WTC11 (cell line): ENCODE results near the gene KRT82. TPM values are rescaled to one million over a fixed set of nuclear protein-coding genes. Genes with fewer than 3 reads are reported as not detected.

Source experiments
- ATAC-seq: fragments of 200-7000 bp; cut with Tn5 transposase; 2 replicates; pipeline ENCODE4 v1.10.0; 2021; ENCODE audit warnings: mild to moderate bottlenecking, moderate library complexity
- CTCF ChIA-PET: fragments of 300-600 bp; sonication (Branson Sonifier 250); formaldehyde crosslinking; loops from one replicate; lab custom pipeline; 2021; ENCODE audit warnings: antibody characterized with exemption; lab: Charles Lee
- POLR2A ChIA-PET: fragments of 350-600 bp; sonication (Branson Sonifier 250); formaldehyde crosslinking; loops from one replicate; lab custom pipeline; 2021; ENCODE audit warnings: antibody characterized with exemption; lab: Charles Lee
- DNase-seq: peaks from one replicate; pipeline ENCODE4 v3.0.0; 2021; ENCODE audit warnings: low spot score
- H3K27ac Mint-ChIP-seq: 2 replicates; pipeline ENCODE4 v1.8.0; 2021; ENCODE audit warnings: mixed read lengths
- H3K27me3 Mint-ChIP-seq: 2 replicates; pipeline ENCODE4 v1.8.0; 2021; ENCODE audit warnings: low read depth, mild to moderate bottlenecking, moderate library complexity, mixed read lengths
- H3K36me3 Mint-ChIP-seq: 2 replicates; pipeline ENCODE4 v1.8.0; 2021; ENCODE audit warnings: mixed read lengths
- H3K4me1 Mint-ChIP-seq: 2 replicates; pipeline ENCODE4 v1.8.0; 2022; ENCODE audit warnings: mixed read lengths
- H3K4me3 Mint-ChIP-seq: 2 replicates; pipeline ENCODE4 v1.8.0; 2021; ENCODE audit warnings: mild to moderate bottlenecking, moderate library complexity, mixed read lengths
- H3K9me3 Mint-ChIP-seq: 2 replicates; pipeline ENCODE4 v1.8.0; 2021; ENCODE audit warnings: mixed read lengths
- E2F1 ChIP-seq: sonication (generic); formaldehyde crosslinking; IDR thresholded peaks from 2 replicates; pipeline ENCODE4 v1.8.0; 2022; ENCODE audit warnings: mild to moderate bottlenecking, missing genetic modification reagents
- E2F5 ChIP-seq: sonication (generic); formaldehyde crosslinking; IDR thresholded peaks from 2 replicates; pipeline ENCODE4 v1.8.1; 2022; ENCODE audit warnings: mild to moderate bottlenecking, moderate library complexity, missing genetic modification reagents
- GABPB1 ChIP-seq: sonication (generic); formaldehyde crosslinking; IDR thresholded peaks from 2 replicates; pipeline ENCODE4 v1.8.1; 2023; ENCODE audit warnings: mild to moderate bottlenecking, missing genetic modification reagents
- IRF2 ChIP-seq: sonication (generic); formaldehyde crosslinking; IDR thresholded peaks from 2 replicates; pipeline ENCODE4 v1.8.0; 2022; ENCODE audit warnings: low read depth, missing genetic modification reagents, borderline replicate concordance
- JUN ChIP-seq: sonication (generic); formaldehyde crosslinking; IDR thresholded peaks from 2 replicates; pipeline ENCODE4 v1.8.0; 2023; ENCODE audit warnings: mild to moderate bottlenecking, missing genetic modification reagents
- SOX15 ChIP-seq: fragments of 250-450 bp; sonication (Bioruptor Pico); IDR thresholded peaks from 2 replicates; pipeline ENCODE4 v1.9.0; 2021; ENCODE audit warnings: mild to moderate bottlenecking
- ZNF138 ChIP-seq: sonication (generic); formaldehyde crosslinking; conservative IDR thresholded peaks from 2 replicates; pipeline ENCODE4 v1.8.1; 2022; ENCODE audit warnings: mild to moderate bottlenecking, moderate library complexity, missing genetic modification reagents
- ZNF396 ChIP-seq: fragments of 250-450 bp; sonication (Bioruptor Pico); IDR thresholded peaks from 2 replicates; pipeline ENCODE4 v1.8.0; 2021; ENCODE audit warnings: mild to moderate bottlenecking, moderate library complexity, borderline replicate concordance
- ZNF423 ChIP-seq: fragments of 250-450 bp; sonication (Bioruptor Pico); IDR thresholded peaks from 2 replicates; pipeline ENCODE4 v2.1.2; 2022; ENCODE audit warnings: mild to moderate bottlenecking, moderate library complexity
- total RNA-seq: library from RNA; stranded (reverse); gene quantifications from 3 replicates; pipeline ENCODE4 v1.2.3, GENCODE V29; 2021
- TF ChIP-seq, protein P1 (sequence below): sonication (generic); formaldehyde crosslinking; conservative IDR thresholded peaks from 2 replicates; pipeline ENCODE4 v1.8.1; 2023; ENCODE audit warnings: mild to moderate bottlenecking, low read depth, missing genetic modification reagents, moderate library complexity
- TF ChIP-seq, protein P2 (sequence below): fragments of 250-450 bp; sonication (Bioruptor Pico); IDR thresholded peaks from 2 replicates; pipeline ENCODE4 v1.9.0; 2021; ENCODE audit warnings: mild to moderate bottlenecking
- TF ChIP-seq, protein P3 (sequence below): sonication (generic); formaldehyde crosslinking; IDR thresholded peaks from 2 replicates; pipeline ENCODE4 v1.8.1; 2022; ENCODE audit warnings: low read depth, mild to moderate bottlenecking, moderate library complexity, missing genetic modification reagents, borderline replicate concordance

Gene KRT82
- total RNA-seq, 1 experiment from 2014 or later: not detected

- TF ChIP-seq, protein P1, sequence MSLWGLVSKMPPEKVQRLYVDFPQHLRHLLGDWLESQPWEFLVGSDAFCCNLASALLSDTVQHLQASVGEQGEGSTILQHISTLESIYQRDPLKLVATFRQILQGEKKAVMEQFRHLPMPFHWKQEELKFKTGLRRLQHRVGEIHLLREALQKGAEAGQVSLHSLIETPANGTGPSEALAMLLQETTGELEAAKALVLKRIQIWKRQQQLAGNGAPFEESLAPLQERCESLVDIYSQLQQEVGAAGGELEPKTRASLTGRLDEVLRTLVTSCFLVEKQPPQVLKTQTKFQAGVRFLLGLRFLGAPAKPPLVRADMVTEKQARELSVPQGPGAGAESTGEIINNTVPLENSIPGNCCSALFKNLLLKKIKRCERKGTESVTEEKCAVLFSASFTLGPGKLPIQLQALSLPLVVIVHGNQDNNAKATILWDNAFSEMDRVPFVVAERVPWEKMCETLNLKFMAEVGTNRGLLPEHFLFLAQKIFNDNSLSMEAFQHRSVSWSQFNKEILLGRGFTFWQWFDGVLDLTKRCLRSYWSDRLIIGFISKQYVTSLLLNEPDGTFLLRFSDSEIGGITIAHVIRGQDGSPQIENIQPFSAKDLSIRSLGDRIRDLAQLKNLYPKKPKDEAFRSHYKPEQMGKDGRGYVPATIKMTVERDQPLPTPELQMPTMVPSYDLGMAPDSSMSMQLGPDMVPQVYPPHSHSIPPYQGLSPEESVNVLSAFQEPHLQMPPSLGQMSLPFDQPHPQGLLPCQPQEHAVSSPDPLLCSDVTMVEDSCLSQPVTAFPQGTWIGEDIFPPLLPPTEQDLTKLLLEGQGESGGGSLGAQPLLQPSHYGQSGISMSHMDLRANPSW (CRISPR knock-in tag): no peak
Observed at GRCh38 chr12:52354200-52354599, 51.9 kb downstream of the KRT82 start (continued).

- Mint-ChIP-seq H3K4me3 (no peak overlapping the region), H3K4me1 (peaks cover 15% of the 10 kb centered on the region; the same call in 1 of the 2 replicates), H3K36me3 (no peaks in the 10 kb centered on the region), H3K27ac (no peak overlapping the region), H3K27me3 (no peaks in the 10 kb centered on the region), H3K9me3 (no peaks in the 10 kb centered on the region)
- ATAC-seq (no peak), DNase-seq (no peak)
- CTCF ChIA-PET: interaction anchor here (0.8 to 1.9 kb wide), 2 partner anchors 27 to 132 kb away, joined by 3 to 6 read pairs; no protein-coding TSS in a partner anchor
- POLR2A ChIA-PET: no interaction called here
- TF ChIP-seq E2F5 (CRISPR knock-in tag) (no peak), ZNF423 (CRISPR knock-in tag) (no peak), IRF2 (CRISPR knock-in tag) (no peak), GABPB1 (no peak)
Observed at GRCh38 chr12:52353766-52354165, 52.4 kb downstream of the KRT82 start.

GRCh38 chr12:52352951-52353350 lies 53.2 kb downstream of the KRT82 start:
- no peak for ATAC-seq
- DNase-seq: no peak
- POLR2A ChIA-PET: no interaction called here
- TF ChIP-seq SOX15 (CRISPR knock-in tag): no peak
- TF ChIP-seq ZNF396 (CRISPR knock-in tag): no peak
- no peak for TF ChIP-seq JUN (CRISPR knock-in tag)
- TF ChIP-seq, protein P2, sequence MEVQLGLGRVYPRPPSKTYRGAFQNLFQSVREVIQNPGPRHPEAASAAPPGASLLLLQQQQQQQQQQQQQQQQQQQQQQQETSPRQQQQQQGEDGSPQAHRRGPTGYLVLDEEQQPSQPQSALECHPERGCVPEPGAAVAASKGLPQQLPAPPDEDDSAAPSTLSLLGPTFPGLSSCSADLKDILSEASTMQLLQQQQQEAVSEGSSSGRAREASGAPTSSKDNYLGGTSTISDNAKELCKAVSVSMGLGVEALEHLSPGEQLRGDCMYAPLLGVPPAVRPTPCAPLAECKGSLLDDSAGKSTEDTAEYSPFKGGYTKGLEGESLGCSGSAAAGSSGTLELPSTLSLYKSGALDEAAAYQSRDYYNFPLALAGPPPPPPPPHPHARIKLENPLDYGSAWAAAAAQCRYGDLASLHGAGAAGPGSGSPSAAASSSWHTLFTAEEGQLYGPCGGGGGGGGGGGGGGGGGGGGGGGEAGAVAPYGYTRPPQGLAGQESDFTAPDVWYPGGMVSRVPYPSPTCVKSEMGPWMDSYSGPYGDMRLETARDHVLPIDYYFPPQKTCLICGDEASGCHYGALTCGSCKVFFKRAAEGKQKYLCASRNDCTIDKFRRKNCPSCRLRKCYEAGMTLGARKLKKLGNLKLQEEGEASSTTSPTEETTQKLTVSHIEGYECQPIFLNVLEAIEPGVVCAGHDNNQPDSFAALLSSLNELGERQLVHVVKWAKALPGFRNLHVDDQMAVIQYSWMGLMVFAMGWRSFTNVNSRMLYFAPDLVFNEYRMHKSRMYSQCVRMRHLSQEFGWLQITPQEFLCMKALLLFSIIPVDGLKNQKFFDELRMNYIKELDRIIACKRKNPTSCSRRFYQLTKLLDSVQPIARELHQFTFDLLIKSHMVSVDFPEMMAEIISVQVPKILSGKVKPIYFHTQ (CRISPR knock-in tag): no peak
- TF ChIP-seq, protein P3, sequence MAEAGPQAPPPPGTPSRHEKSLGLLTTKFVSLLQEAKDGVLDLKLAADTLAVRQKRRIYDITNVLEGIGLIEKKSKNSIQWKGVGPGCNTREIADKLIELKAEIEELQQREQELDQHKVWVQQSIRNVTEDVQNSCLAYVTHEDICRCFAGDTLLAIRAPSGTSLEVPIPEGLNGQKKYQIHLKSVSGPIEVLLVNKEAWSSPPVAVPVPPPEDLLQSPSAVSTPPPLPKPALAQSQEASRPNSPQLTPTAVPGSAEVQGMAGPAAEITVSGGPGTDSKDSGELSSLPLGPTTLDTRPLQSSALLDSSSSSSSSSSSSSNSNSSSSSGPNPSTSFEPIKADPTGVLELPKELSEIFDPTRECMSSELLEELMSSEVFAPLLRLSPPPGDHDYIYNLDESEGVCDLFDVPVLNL: no peak
- TF ChIP-seq ZNF138 (CRISPR knock-in tag): no peak
- TF ChIP-seq E2F1 (CRISPR knock-in tag): no peak
- no peak for TF ChIP-seq GABPB1
- Mint-ChIP-seq H3K9me3 (no peaks in the 10 kb centered on the region), H3K27me3 (no peaks in the 10 kb centered on the region), H3K36me3 (no peaks in the 10 kb centered on the region), H3K27ac (no peak overlapping the region), H3K4me1 (peaks cover 8% of the 10 kb centered on the region; the same call in 1 of the 2 replicates), H3K4me3 (no peak overlapping the region)
- CTCF ChIA-PET: interaction anchor here (1.2 to 2.2 kb wide), 4 partner anchors 9 to 131 kb away, joined by 5 to 8 read pairs (median 6); no protein-coding TSS in a partner anchor
